GM19452 (cell line): ENCODE results near the gene CA5B.
"Not testable (repeated sequence)": the region's sequence is repeated elsewhere in the genome, so short reads cannot be mapped to it uniquely, and the experiment has no call there.

Source experiments
- ATAC-seq: cut with Tn5 transposase; IDR thresholded peaks from one replicate; pipeline ENCODE4 v1.9.1; 2021; ENCODE audit not compliant: unreplicated experiment

CA5B gene

GRCh38 chrX:15747626-15748173, 9.6 kb downstream of the CA5B start:
- ATAC-seq = no peak

GRCh38 chrX:15748841-15749240, 10.8 kb downstream of the CA5B start:
- ATAC-seq = no peak

- peak; percentile 86 for ATAC-seq
Measured at GRCh38 chrX:15749642-15750610, 11.9 kb downstream of the CA5B start.

- no peak for ATAC-seq
Measured at GRCh38 chrX:15750611-15751154, 12.6 kb downstream of the CA5B start.

GRCh38 chrX:15751155-15751819, 13.2 kb downstream of the CA5B start:
- ATAC-seq = no peak

- no peak for ATAC-seq
Measured at GRCh38 chrX:15755091-15755490, 17.0 kb downstream of the CA5B start.

- ATAC-seq = no peak
Measured at GRCh38 chrX:15758140-15758539, 20.1 kb downstream of the CA5B start.

GRCh38 chrX:15759886-15760285, 21.8 kb downstream of the CA5B start:
- not testable (repeated sequence) for ATAC-seq

GRCh38 chrX:15761564-15762191, 23.6 kb downstream of the CA5B start:
- ATAC-seq = no peak

- no peak for ATAC-seq
Measured at GRCh38 chrX:15769300-15769954, 31.4 kb downstream of the CA5B start.

GRCh38 chrX:15781961-15782699, 44.1 kb downstream of the CA5B start:
- ATAC-seq = peak; percentile 77

GRCh38 chrX:15785176-15785750, 47.2 kb downstream of the CA5B start:
- ATAC-seq = no peak

GRCh38 chrX:15786915-15787314, 48.8 kb downstream of the CA5B start:
- no peak for ATAC-seq

GRCh38 chrX:15789979-15790768, 52.1 kb downstream of the CA5B start, which contains the start of gene ZRSR2:
Gene ZRSR2 (plus strand): TSS chrX:15790484. CDS start chrX:15790496, 12 bp downstream.
- peak; percentile 94 for ATAC-seq

GRCh38 chrX:15790769-15791290, 52.8 kb downstream of the CA5B start:
- ATAC-seq = peak; percentile 23

- ATAC-seq = no peak
Measured at GRCh38 chrX:15797707-15798106, 59.6 kb downstream of the CA5B start.

GRCh38 chrX:15804563-15804962, 66.5 kb downstream of the CA5B start:
- ATAC-seq = no peak

- no peak for ATAC-seq
Measured at GRCh38 chrX:15808254-15808653, 70.2 kb downstream of the CA5B start.
